HFFc6 (cell line): ENCODE data around the gene MACROH2A1. TPM values are rescaled to one million over a fixed set of nuclear protein-coding genes. Genes with fewer than 3 reads are reported as not detected.

Experiments
- DNase-seq: peaks from one replicate; pipeline ENCODE4 v3.0.0-alpha.2; 2018
- H3K27ac Mint-ChIP-seq: 2 replicates; pipeline ENCODE4 v1.8.0; 2020; ENCODE audit warnings: mild to moderate bottlenecking, mixed read lengths
- H3K27me3 Mint-ChIP-seq: 2 replicates; pipeline ENCODE4 v1.8.0; 2021; ENCODE audit warnings: mild to moderate bottlenecking, moderate library complexity, mixed read lengths; ENCODE audit not compliant: insufficient read depth
- H3K36me3 Mint-ChIP-seq: 2 replicates; pipeline ENCODE4 v1.8.0; 2021; ENCODE audit warnings: low read depth, mixed read lengths
- H3K4me1 Mint-ChIP-seq: 2 replicates; pipeline ENCODE4 v1.8.0; 2020; ENCODE audit warnings: low read depth, mixed read lengths
- H3K4me3 Mint-ChIP-seq: 2 replicates; pipeline ENCODE4 v1.8.0; 2020; ENCODE audit warnings: mild to moderate bottlenecking, moderate library complexity, mixed read lengths
- H3K9me3 Mint-ChIP-seq: 2 replicates; pipeline ENCODE4 v1.8.0; 2020; ENCODE audit warnings: mild to moderate bottlenecking, mixed read lengths
- CTCF ChIP-seq: fragments of 200-600 bp; sonication (generic); IDR thresholded peaks from 2 replicates; pipeline ENCODE4 v1.5.0; 2021; ENCODE audit warnings: antibody characterized with exemption, mild to moderate bottlenecking
- total RNA-seq, 6 experiments: library from RNA; stranded (reverse); fragmentation: NEBNext Ultra II Directional; extraction: Animal tissue kit (Norgen Biotek cat#: 25700); gene quantifications; 2 replicates in 1 of 6; 3 replicates in 5 of 6; pipeline ENCODE4 v1.2.3, GENCODE V29; 2021

The MACROH2A1 gene
- total RNA-seq, 6 experiments from 2014 or later = 116 to 144 (median 127) TPM

GRCh38 chr5:135360278-135361274 lies 38.5 kb downstream of the MACROH2A1 start:
- peaks cover 28% of the 10 kb centered on the region for H3K36me3 Mint-ChIP-seq
- no peak for DNase-seq
- peak overlapping the region; percentile 47 for H3K27ac Mint-ChIP-seq
- peaks cover 62% of the 10 kb centered on the region for H3K4me1 Mint-ChIP-seq
- no peak for TF ChIP-seq CTCF
- H3K4me3 Mint-ChIP-seq = no peak overlapping the region
- H3K9me3 Mint-ChIP-seq = no peaks in the 10 kb centered on the region
- H3K27me3 Mint-ChIP-seq = peaks cover 3% of the 10 kb centered on the region; the same call in 1 of the 2 replicates

- no peaks in the 10 kb centered on the region for H3K9me3 Mint-ChIP-seq
- peaks cover 3% of the 10 kb centered on the region; the same call in 1 of the 2 replicates for H3K27me3 Mint-ChIP-seq
- no peak for TF ChIP-seq CTCF
- H3K36me3 Mint-ChIP-seq = peaks cover 30% of the 10 kb centered on the region
- peak overlapping the region; percentile 47 for H3K27ac Mint-ChIP-seq
- no peak for DNase-seq
- no peak overlapping the region for H3K4me3 Mint-ChIP-seq
- peaks cover 62% of the 10 kb centered on the region for H3K4me1 Mint-ChIP-seq
Measured at GRCh38 chr5:135359374-135360165, 39.5 kb downstream of the MACROH2A1 start.

GRCh38 chr5:135357685-135358084 lies 41.3 kb downstream of the MACROH2A1 start:
- H3K9me3 Mint-ChIP-seq = no peaks in the 10 kb centered on the region
- H3K4me3 Mint-ChIP-seq = no peak overlapping the region
- no peak for DNase-seq
- peaks cover 29% of the 10 kb centered on the region for H3K36me3 Mint-ChIP-seq
- peaks cover 79% of the 10 kb centered on the region for H3K4me1 Mint-ChIP-seq
- H3K27me3 Mint-ChIP-seq = peaks cover 1% of the 10 kb centered on the region; the same call in 1 of the 2 replicates
- H3K27ac Mint-ChIP-seq = peak overlapping the region; percentile 76
- TF ChIP-seq CTCF = no peak

GRCh38 chr5:135356522-135357318 lies 42.3 kb downstream of the MACROH2A1 start:
- DNase-seq = peak; percentile 78
- no peak for TF ChIP-seq CTCF
- peaks cover 1% of the 10 kb centered on the region; the same call in 1 of the 2 replicates for H3K27me3 Mint-ChIP-seq
- H3K4me1 Mint-ChIP-seq = peaks cover 80% of the 10 kb centered on the region
- peak overlapping the region; percentile 76 for H3K27ac Mint-ChIP-seq
- peaks cover 34% of the 10 kb centered on the region for H3K36me3 Mint-ChIP-seq
- peak overlapping the region; percentile 37 for H3K4me3 Mint-ChIP-seq
- H3K9me3 Mint-ChIP-seq = no peaks in the 10 kb centered on the region

GRCh38 chr5:135355169-135355568 lies 43.9 kb downstream of the MACROH2A1 start:
- Mint-ChIP-seq H3K27ac (peak overlapping the region; percentile 96), H3K4me1 (peaks cover 75% of the 10 kb centered on the region), H3K4me3 (peak overlapping the region; percentile 60), H3K36me3 (peaks cover 40% of the 10 kb centered on the region), H3K9me3 (no peaks in the 10 kb centered on the region), H3K27me3 (peaks cover 1% of the 10 kb centered on the region; the same call in 1 of the 2 replicates)
- peak; percentile 35 for DNase-seq
- TF ChIP-seq CTCF = no peak
